Cardiac muscle cell (in vitro differentiated cells and primary cell): ENCODE results near the gene HIKESHI. TPM values are rescaled to one million over a fixed set of nuclear protein-coding genes. Genes with fewer than 3 reads are reported as not detected.
A peak's percentile ranks its signal among the peaks of the same experiment; 100 is the strongest.

ENCODE experiments used
- DNase-seq, 2 donors: peaks; one replicate each; pipeline versions ENCODE4 v3.0.0 to v3.0.0-alpha.2; 2010 to 2017; ENCODE audit warnings: low read depth in 1 of 2, low spot score in 1 of 2
- H3K27ac ChIP-seq: fragments of 200-600 bp; sonication (generic); 2 replicates; pipeline ENCODE4 v1.5.1; 2016
- H3K27me3 ChIP-seq: fragments of 200-600 bp; sonication (generic); 2 replicates; pipeline ENCODE4 v1.6.0; 2016; ENCODE audit warnings: control low read depth
- H3K36me3 ChIP-seq: fragments of 200-600 bp; sonication (generic); 2 replicates; pipeline ENCODE4 v1.5.1; 2016; ENCODE audit warnings: control low read depth
- H3K4me1 ChIP-seq: fragments of 200-600 bp; sonication (generic); 2 replicates; pipeline ENCODE4 v1.8.1; 2017; ENCODE audit warnings: low read depth, mild to moderate bottlenecking, mixed run types
- H3K4me3 ChIP-seq: fragments of 200-600 bp; sonication (generic); 2 replicates; pipeline ENCODE4 v1.5.1; 2016; ENCODE audit warnings: mild to moderate bottlenecking
- H3K9me3 ChIP-seq: fragments of 200-600 bp; sonication (generic); 2 replicates; pipeline ENCODE4 v1.5.1; 2017; ENCODE audit warnings: low read depth, mild to moderate bottlenecking, control low read depth
- polyA plus RNA-seq: library from polyadenylated mRNA; unstranded; fragments of >200 nt; fragmentation: Nextera tagmentation; extraction: Ambion mirVana; gene quantifications from 2 replicates; pipeline ENCODE4 v1.2.1, GENCODE V29; 2016
- total RNA-seq: library from RNA; depleted of rRNA; stranded (reverse); fragments of >200 nt; gene quantifications from 2 replicates; pipeline ENCODE4 v1.2.3, GENCODE V29; 2016
- TF ChIP-seq, protein P1 (sequence below): IDR thresholded peaks from 2 replicates; pipeline ENCODE4 v1.5.1; 2012; ENCODE audit warnings: low read depth, mild to moderate bottlenecking, low read length

Gene HIKESHI
- total and polyA plus RNA-seq, 2 experiments from 2014 or later, result 39.8 to 111 TPM

DNA sequence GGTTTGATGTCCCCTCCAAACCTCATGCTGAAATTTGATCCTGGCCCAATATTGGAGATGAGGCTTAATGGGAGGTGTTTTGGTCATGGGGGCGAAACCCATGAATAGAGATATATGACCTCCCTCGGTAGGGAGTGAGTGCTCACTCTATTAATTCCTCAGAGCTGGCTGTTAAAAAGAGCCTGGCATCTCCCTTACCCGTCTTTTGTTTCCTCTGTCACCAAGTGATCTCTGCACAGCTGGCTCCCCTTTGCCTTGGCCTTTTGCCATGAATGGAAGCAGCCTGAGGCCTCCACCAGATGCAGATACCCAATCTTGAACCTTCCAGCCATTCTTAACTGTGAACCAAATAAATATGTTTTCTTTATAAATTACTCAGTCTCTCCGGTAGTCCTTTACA lies 68.1 kb downstream of the HIKESHI start:
- Histone ChIP-seq H3K9me3 (no peaks in the 10 kb centered on the region), H3K4me1 (no peaks in the 10 kb centered on the region), H3K36me3 (no peaks in the 10 kb centered on the region), H3K4me3 (no peak overlapping the region), H3K27ac (no peak overlapping the region), H3K27me3 (no peaks in the 10 kb centered on the region)
- TF ChIP-seq, protein P1, sequence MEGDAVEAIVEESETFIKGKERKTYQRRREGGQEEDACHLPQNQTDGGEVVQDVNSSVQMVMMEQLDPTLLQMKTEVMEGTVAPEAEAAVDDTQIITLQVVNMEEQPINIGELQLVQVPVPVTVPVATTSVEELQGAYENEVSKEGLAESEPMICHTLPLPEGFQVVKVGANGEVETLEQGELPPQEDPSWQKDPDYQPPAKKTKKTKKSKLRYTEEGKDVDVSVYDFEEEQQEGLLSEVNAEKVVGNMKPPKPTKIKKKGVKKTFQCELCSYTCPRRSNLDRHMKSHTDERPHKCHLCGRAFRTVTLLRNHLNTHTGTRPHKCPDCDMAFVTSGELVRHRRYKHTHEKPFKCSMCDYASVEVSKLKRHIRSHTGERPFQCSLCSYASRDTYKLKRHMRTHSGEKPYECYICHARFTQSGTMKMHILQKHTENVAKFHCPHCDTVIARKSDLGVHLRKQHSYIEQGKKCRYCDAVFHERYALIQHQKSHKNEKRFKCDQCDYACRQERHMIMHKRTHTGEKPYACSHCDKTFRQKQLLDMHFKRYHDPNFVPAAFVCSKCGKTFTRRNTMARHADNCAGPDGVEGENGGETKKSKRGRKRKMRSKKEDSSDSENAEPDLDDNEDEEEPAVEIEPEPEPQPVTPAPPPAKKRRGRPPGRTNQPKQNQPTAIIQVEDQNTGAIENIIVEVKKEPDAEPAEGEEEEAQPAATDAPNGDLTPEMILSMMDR, result no peak
- DNase-seq, result no peak

DNA sequence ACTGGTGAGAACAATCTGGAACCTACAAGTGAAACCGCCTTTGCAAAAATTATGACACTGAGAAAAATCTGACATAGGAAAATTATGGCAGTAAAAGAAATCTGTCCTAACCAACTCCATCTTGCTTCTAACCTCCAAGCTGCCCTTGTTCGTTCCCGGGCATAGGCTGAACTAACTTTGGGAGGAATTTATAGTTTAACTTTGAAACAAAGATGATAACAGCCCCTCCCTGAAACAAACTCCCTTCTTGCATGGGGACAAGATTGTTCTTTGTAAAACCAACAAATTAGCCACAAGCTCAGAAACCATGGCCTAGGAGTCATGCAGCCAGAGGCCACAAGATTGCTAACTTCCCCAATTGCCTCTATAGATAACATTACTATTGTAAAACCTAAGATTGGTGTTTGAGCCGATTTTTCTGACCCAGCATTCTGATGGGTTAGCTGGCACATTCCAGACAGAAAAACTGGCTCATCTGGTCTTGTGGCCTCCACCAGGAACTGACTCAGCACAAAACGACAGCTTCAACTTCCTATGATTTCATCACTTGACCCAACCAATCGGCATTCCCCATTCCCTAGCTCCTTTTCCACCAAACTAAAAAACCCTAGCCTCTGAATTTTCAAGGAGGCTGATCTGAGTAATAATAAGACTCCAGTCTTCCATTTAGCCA lies 69.0 kb downstream of the HIKESHI start:
- no peak overlapping the region for H3K4me3 ChIP-seq
- TF ChIP-seq, protein P1, result no peak
- no peak overlapping the region for H3K27ac ChIP-seq
- no peaks in the 10 kb centered on the region for H3K36me3 ChIP-seq
- DNase-seq, result peak in 1 of 2 donors; percentile 66
- H3K9me3 ChIP-seq, result no peaks in the 10 kb centered on the region
- H3K4me1 ChIP-seq, result no peaks in the 10 kb centered on the region
- H3K27me3 ChIP-seq, result no peaks in the 10 kb centered on the region

DNA sequence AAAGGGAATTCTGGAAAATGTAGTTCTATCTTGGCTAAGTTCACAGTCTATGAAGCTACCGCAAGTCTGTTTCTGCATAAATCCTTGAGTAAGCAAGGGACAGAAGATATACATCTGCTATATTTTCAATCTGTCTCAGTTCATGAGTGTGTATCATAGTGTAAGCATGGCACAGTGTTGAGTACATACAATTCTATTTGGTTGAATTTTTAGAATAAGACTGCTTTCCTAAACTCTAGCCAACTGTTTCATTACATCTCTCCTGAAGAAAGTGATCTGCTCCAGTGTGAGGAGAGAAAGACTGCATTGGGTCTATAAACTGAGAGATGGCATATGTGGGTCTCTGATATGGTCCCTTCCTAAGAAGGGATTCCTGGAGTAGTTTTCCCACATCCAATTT lies 70.0 kb downstream of the HIKESHI start:
- H3K4me3 ChIP-seq, result no peak overlapping the region
- no peaks in the 10 kb centered on the region for H3K4me1 ChIP-seq
- H3K27ac ChIP-seq, result no peak overlapping the region
- DNase-seq, result no peak
- H3K36me3 ChIP-seq, result no peaks in the 10 kb centered on the region
- TF ChIP-seq, protein P1, result no peak
- no peaks in the 10 kb centered on the region for H3K27me3 ChIP-seq
- no peaks in the 10 kb centered on the region for H3K9me3 ChIP-seq

DNA sequence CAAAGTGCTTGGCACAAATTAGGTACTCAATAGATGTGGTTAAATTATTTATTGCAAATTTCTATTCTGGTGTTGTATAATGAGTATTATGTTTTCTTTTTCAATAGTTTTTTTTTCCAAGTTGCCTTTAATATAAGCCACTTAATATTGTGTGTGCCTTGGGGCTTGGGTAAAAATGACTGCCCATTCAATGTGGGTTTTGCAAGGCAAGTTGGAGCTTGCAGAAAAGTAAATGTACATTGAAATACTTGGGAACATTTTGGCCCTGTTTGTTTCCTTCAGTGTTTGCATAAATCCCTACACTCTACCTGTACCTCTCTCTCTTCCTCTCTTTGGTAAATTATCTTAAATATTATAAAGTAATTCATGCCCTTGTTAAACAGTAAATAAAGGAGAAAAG lies 70.5 kb downstream of the HIKESHI start:
- Histone ChIP-seq H3K9me3 (no peaks in the 10 kb centered on the region), H3K4me3 (no peak overlapping the region), H3K4me1 (no peaks in the 10 kb centered on the region), H3K27me3 (no peaks in the 10 kb centered on the region), H3K36me3 (no peaks in the 10 kb centered on the region), H3K27ac (no peak overlapping the region)
- DNase-seq, result no peak
- TF ChIP-seq, protein P1, result no peak

DNA sequence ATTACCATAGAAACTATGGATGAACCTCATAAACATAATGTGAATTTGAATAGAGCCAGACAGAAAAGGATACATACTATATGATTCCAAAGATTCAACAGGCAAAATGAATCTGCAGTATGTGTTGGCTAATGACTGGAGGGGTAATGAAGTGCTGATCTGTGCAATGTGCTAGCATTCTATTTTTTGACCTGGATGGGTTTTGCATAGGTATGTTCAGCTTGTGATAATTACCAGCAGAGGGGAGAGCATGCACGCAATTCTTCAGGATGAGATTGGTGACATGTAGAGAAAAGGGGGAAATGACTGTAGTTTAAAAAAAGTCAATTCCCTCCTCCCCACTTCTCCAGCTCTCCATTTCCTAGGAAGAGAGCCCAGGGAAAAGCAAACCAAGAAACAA lies 72.0 kb downstream of the HIKESHI start:
- DNase-seq, result peak in 1 of 2 donors; percentile 0
- Histone ChIP-seq H3K27me3 (no peaks in the 10 kb centered on the region), H3K27ac (no peak overlapping the region), H3K36me3 (no peaks in the 10 kb centered on the region), H3K4me3 (no peak overlapping the region), H3K4me1 (no peaks in the 10 kb centered on the region), H3K9me3 (no peaks in the 10 kb centered on the region)
- TF ChIP-seq, protein P1, result no peak
